Loucy (cell line): ENCODE results near the gene FAAH2.
"Not testable (repeated sequence)": the region's sequence is repeated elsewhere in the genome, so short reads cannot be mapped to it uniquely, and the experiment has no call there.

Experiments
- CTCF ChIP-seq: fragments of 200-600 bp; sonication (generic); conservative IDR thresholded peaks from 2 replicates; pipeline ENCODE4 v1.5.1; 2014; ENCODE audit warnings: mild to moderate bottlenecking, antibody characterized with exemption, low read length
- EZH2phosphoT487 ChIP-seq: fragments of 200-600 bp; IDR thresholded peaks from 2 replicates; pipeline ENCODE4 v1.6.1; 2018; ENCODE audit warnings: antibody characterized with exemption, mild to moderate bottlenecking, moderate library complexity, borderline replicate concordance

GRCh38 chrX:57394162-57394561 lies 107.7 kb downstream of the FAAH2 start:
- not testable (repeated sequence) for TF ChIP-seq CTCF, EZH2phosphoT487
